ENCODE measurements around the gene WEE1.
A peak's percentile ranks its signal among the peaks of the same experiment; 100 is the strongest.

DNA sequence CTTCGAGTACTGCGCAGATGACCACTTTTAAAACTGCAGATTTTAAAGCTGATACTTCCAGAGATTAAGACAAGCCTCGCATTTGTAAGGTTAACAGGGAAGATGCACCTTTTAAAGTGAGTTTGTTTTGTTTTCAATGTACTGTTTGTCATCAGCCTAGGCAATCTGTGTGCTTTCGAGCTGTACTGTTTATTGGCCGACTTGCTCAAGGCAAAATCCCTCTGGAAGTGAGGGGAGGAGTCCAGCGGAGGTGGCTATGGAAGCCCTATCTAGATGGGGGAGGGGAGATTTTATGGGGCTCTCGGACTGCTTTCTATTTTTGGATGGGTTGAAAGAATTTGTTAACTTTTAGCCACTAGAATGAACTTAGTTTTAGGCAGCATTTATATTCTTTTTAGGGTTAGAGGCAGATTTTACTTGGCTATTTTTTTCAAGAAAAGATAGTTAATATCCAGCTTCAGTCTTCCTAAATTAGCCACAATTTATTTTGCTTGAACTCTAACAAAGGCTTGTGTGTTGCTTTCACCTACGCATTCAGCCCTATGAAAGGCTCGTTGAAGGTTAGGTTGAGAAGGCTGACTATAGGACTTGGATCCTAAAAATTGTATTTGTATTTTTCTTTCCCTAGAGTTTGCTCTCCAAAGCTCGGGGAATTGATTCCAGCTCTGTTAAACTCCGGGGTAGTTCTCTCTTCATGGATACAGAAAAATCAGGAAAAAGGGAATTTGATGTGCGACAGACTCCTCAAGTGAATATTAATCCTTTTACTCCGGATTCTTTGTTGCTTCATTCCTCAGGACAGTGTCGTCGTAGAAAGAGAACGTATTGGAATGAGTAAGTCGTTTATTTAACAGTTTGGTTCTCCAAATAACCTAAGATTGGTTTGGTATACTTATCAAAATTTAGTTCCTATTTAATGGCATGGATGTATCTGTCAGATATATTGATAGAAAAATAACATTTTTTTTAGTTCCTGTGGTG is 2.1 kb downstream of the WEE1 start:
- TF ChIP-seq POLR2AphosphoS5 (IDR thresholded peaks at IDR 0.05; ENCODE audit: low read depth, low read length) (peak; percentile 61; the same call in 1 of the 2 replicates), SIN3A (IDR thresholded peaks at IDR 0.05; ENCODE audit: borderline replicate concordance, insufficient read depth, low read length) (peak; percentile 87; the same call in 1 of the 2 replicates)
